NCI-H2081 treated with DMSO at 0.1 percent for 48 hours (cell line): ENCODE results near the gene DDIT4L.
"Not testable (repeated sequence)": the region's sequence is repeated elsewhere in the genome, so short reads cannot be mapped to it uniquely, and the experiment has no call there.

Experiments used
- DNase-seq: peaks from one replicate; lab custom pipeline; 2025; lab: John Stamatoyannopoulos, UW

Gene DDIT4L

GRCh38 chr4:100189820-100190642 is at the start of gene DDIT4L:
TSS of gene DDIT4L (minus strand) at chr4:100190468. CDS start at chr4:100189983, 485 bp downstream.
- no peak for DNase-seq

DNA sequence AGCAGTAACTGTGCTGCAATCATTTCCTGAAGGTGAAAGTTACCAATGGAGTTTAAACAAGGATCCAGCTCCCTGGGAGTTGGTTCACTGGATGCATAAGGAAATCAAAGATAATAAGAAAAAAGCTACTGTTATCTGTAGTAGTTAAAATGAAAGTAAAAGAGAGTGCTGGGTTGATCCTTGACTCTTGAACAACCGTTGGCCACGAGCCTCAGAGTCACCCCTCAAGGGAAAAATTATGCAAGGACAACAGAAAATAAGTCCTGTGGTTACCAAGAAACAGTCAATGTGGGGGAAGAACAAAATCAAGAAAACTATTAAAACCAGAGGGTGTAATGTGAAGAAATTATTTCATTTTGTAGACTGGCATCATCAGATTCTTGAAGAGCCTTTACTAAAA is 49.7 kb upstream of the DDIT4L start:
- DNase-seq, result no peak

DNA sequence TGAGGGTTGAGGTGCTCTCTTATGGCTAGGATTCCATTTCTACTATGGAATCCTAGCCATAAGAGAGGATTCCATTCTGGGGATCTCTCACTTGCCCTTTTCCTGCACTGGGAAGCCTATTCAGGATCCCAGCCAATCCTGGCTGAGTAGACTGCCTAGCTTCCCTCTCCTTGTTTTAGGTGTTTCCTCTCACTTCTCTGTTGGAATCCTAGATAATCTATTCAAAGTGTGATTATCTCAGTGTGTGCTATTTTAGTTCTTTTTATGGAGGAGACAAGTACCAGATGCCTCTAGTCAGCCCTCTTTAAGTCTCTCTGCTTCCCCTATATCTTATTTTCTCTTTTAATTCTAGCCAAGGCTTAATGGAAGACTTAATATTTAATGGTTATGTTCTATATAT is 34.5 kb upstream of the DDIT4L start:
- no peak for DNase-seq

DNA sequence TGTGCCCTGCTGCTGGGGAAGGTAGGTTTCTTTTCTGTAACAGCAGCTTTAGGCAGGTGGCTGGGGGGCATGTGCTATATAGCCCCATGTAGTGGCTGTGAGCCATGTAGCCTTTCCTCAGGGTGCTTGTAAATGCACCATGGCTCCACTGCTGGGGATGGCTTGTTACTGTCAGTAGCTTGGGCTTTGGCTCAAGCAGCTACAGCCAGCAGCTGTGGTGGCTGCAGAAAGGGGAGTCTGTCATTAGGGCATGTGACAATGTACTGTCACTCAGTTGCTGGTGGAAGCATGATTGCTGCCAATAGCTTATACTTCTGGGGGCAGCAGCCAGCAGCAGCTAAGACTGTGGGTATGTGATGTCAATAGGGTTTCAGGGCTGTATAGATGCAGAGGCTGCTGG is 33.9 kb upstream of the DDIT4L start:
- DNase-seq, result no peak

DNA sequence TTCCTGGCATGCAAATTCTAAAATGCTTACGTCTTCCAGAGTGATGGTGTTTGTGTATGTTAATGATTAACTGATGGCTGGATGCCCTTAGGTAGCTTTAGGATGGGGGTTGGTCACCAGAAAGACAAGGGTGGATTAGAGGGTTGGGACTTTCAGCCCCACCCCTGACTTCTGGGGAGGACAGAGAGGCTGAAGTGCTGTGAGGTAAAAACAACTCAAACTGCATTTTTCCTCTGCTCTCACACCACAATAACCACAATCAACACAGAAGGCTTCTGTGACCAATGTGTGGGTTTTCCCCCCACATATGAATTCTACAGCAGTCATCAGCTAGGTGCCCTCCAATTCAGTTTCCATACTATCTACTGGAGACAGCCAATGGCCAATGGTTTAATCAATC is 18.7 kb upstream of the DDIT4L start:
- DNase-seq, result no peak

- DNase-seq, result no peak
Measured at GRCh38 chr4:100208459-100208858, 18.2 kb upstream of the DDIT4L start.

DNA sequence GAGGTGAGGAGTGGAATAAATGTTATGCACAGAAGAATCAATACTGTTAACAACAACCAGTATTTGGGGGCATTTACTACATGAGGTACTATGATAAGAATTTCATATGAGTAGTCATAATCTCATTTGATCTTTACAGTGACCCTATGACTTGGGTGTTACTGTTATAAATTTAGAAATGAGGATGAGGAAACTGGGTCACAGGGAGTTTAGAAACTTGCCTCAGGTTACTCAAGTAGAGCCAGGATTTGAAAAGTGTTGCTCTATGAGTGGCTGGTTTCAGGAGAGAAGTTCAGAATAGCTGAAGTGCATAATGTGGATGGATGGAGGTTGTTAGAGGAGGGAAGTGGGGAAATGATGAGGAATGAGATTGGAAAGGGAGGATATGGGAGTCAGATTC is 16.6 kb upstream of the DDIT4L start:
- no peak for DNase-seq

DNA sequence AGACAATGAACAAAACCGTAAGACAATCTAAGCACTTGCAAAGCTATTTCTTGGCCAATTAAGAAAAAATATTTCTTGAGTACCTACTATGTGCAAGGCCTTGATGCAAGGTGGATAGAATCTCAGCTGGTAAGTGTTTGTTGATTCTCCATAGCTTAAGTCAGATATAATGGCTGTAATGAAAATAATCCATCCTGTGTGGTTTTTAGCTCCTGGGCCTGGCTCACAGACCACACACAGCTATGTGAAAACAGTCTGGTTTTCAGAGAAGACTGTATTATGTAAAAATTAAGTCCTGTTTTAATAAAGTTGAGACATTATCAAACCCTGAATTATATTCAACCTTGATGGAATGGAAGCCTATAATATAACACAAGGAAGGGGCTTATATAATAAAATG is 7.8 kb upstream of the DDIT4L start:
- DNase-seq, result no peak

GRCh38 chr4:100196388-100197071 is 6.3 kb upstream of the DDIT4L start:
- DNase-seq, result not testable (repeated sequence)

DNA sequence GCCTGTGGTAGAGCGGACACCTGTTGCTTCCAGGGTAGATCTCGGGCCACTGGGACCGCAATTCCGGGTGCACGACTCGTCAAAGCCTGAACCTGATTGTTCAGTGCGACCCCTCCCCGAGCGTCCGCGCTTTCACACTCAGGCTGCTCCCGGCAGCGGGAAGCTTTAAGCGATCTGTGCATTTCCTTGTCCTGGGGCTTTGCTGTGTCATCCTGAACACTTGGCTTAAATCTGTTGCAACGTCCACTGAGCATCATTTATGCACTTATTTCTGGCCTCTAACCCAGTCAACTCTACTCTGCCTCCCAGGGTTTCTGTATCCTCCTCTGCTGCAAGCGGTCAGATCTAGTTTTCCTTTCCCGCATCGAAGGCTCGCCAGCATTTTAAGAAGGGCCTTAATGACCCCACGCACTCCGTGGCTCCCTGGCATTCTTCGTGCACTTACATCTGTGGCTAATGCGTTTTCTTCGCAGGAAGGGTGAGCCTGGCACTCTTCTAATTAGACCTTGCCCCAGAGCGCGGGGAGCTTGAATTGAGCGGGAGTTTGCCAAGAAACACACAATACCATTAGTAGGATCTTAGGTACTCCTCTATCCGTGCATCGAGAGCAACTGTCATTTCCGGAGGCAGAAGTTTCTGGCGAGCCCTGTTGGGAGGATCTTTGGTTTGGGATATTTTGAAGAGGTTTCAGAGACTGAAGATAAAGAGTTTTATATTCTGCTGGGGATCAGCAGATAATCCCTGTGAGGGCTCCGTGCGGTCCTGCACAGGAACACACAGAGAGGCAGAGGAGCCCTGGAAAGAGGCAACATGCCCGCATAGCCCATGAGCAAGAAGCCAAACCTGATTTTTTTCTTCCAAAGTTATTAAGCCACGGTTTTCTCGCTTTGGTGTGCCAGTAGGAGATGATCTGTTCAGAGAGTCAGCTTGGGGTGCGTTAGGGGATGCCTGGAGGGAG is 654 bp upstream of the DDIT4L start:
- DNase-seq, result no peak

- DNase-seq, result no peak
Measured at GRCh38 chr4:100188829-100189228, 1.4 kb downstream of the DDIT4L start.

DNA sequence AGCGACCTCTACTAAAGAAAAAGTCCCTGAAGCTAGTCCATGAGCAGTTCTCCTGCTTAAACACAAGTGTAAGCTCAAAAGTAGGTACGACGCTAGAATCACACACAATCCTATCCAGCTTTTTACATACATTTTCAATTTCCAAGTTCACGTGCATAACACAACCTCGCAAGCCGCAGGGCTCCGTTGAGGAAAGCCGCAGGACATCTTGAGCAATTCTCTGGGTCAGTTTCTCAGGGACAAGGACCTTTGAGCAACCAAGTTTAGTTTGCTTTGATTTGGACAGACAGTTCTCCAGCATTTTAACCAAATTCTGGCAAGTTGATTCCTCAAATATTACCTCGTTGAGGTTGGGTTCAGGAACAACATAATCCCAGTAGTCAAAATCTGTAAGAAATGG is 2.5 kb downstream of the DDIT4L start:
- no peak for DNase-seq

- DNase-seq, result no peak
Measured at GRCh38 chr4:100184787-100185186, 5.5 kb downstream of the DDIT4L start.

GRCh38 chr4:100177855-100178254 is 12.4 kb downstream of the DDIT4L start:
- DNase-seq, result no peak

DNA sequence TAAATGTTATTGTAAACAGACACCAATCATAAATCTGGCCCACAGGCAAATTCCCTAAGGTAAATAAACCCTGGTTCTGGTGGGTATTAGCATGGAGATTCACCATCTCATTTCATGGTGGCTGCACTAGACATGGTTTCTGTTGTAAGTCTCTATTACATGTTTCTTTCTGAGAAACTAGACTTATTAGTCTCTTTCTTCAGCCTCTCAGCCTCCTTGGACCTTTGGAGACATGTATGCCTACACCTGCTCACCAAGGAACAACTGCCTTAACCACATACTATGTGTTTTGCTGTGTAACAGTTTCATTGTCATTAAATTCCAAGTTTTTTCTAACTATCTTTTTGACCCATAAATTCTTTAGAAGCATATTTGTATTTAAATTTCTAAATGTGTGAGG is 13.1 kb downstream of the DDIT4L start:
- no peak for DNase-seq

DNA sequence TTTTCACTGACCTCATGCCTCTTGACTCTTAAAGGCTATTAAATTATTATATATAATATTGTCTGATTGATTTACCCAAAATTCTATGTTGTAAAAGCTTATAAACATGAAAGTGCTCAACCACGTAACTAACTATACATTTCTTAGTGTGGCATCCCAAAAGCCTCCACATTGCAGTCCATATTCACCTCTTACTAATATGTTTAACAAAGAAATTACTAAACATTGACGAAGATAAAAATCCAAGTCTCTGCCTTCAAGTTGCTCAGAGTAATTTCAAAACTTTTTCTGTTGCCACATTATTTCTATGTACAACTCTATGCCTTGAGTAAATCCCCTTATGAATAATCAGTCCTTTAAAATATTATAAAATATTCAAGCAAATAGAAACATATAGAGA is 14.4 kb downstream of the DDIT4L start:
- no peak for DNase-seq

GRCh38 chr4:100174985-100175383 is 15.3 kb downstream of the DDIT4L start:
- DNase-seq, result no peak

DNA sequence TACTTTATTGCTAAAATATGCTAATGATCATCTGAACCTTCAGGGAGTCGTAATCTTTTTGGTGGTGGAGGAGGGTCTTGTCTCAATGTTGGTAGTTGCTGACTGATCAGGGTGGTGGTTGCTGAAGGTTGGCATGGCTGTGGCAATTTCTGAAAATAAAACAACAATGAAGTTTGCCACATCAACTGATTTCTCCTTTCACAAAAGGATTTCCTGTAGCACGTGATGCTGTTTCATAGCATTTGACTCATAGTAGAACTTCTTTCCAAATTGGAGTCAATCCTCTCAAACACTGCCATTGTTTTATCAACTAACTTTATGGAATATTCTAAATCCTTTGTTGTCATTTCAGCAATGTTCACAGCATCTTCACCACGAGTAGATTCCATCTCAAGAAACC is 19.3 kb downstream of the DDIT4L start:
- no peak for DNase-seq

DNA sequence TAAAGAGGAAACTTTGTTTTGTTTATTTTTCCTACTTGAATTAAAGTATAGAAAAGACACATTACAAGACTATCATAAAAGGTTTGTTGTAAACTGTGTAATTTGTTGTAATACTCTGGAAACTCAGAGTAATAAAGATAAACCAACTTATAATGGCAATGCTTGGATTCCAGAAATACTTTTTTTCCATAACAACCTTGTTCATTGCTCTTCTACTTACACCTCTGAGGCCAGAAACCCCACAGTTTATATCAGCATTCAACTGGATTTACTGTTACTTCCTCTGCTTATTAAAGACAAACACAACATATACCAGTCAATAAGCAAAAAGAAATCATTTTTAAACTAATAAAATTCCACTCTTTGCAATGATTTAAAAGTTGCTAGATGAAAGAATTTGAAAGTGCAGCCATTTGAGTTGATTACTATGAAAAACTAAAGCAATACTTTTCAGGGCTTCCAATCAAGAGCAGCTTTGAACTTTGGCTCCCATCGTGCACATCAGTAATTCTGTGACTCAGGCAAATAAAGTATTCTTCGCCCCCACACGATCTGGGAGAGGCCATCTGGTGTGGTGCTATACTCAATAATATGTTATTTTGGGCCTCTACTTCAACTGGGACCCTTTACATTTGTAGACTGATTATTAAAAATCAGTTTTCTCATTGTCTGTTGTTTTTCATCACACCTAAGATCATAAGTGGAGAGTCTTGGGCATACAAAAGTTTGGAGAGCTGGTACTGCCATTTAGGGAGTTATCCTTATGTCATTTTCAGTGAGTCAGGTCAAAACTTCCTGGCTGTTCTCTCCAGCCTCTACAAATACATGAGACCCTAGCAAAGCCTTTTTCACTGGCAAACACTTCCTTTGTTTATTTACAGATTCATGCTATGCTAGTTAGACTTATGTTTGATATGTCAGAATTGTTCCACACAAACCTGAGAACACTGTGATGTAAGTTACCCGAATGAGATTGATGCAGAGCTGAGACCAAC is 20.5 kb downstream of the DDIT4L start:
- no peak for DNase-seq

DNA sequence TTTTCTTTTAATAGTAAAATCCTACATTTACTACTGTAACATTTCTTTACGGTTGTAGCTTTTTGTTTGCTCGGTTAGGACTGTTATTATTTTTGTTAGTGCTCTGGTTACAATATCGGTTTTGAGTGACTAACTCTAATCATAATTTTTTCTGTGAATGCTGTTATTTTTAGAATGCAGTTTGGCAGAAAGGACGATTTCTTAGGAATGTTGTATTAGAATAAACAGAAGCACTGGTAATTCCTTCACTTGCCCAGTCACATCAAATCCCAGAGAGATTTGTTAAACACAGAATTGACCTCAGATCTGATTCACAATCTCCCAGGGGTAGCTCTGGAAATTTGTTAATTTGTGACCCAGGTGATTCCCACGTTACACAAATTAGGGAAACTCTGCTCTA is 21.7 kb downstream of the DDIT4L start:
- no peak for DNase-seq
